Fibroblast of the aortic adventitia (primary cell): ENCODE results near the gene UNC119B. TPM values are rescaled to one million over a fixed set of nuclear protein-coding genes. Genes with fewer than 3 reads are reported as not detected.

ENCODE experiments used
- DNase-seq: peaks from one replicate; pipeline ENCODE4 v3.0.0-alpha.2; 2010; ENCODE audit warnings: low read depth
- H3K4me3 ChIP-seq: 2 replicates; pipeline ENCODE4 v1.5.1; 2011; ENCODE audit warnings: low read depth, mild to moderate bottlenecking, control low read depth, low read length, moderate library complexity
- total RNA-seq: library from RNA; depleted of rRNA; stranded (reverse); fragments of >200 nt; gene quantifications from 2 replicates; pipeline ENCODE4 v1.2.3, GENCODE V29; 2012; ENCODE audit warnings: low replicate concordance
- TF ChIP-seq, protein P1 (sequence below): IDR thresholded peaks from 2 replicates; pipeline ENCODE4 v1.5.1; 2011; ENCODE audit warnings: mild to moderate bottlenecking, low read length, control low read depth, inconsistent platforms; ENCODE audit not compliant: insufficient read depth

The UNC119B gene
- total RNA-seq, 1 donor = 19.8 TPM

DNA sequence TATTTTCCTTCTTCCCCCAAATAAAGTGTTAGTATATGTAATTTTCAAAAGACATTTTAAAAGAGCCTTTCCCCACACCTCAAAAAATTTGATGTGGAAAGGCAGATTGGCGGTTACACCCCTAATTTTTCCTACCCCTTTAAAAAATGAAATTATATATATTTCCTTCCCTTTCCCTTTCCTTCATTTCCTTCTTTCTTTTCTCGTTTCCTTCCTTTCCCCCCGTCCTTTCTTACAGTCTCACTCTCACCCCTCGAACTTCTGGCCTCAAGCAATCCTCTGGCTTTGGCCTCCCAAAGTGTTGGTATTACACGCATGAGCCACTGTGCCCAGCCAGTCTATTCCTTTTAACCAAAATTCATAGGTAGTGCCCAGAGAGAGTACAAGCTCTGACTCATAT, 4.2 kb upstream of the UNC119B start:
- TF ChIP-seq, protein P1, sequence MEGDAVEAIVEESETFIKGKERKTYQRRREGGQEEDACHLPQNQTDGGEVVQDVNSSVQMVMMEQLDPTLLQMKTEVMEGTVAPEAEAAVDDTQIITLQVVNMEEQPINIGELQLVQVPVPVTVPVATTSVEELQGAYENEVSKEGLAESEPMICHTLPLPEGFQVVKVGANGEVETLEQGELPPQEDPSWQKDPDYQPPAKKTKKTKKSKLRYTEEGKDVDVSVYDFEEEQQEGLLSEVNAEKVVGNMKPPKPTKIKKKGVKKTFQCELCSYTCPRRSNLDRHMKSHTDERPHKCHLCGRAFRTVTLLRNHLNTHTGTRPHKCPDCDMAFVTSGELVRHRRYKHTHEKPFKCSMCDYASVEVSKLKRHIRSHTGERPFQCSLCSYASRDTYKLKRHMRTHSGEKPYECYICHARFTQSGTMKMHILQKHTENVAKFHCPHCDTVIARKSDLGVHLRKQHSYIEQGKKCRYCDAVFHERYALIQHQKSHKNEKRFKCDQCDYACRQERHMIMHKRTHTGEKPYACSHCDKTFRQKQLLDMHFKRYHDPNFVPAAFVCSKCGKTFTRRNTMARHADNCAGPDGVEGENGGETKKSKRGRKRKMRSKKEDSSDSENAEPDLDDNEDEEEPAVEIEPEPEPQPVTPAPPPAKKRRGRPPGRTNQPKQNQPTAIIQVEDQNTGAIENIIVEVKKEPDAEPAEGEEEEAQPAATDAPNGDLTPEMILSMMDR = no peak
- no peak overlapping the region for H3K4me3 ChIP-seq
- no peak for DNase-seq

DNA sequence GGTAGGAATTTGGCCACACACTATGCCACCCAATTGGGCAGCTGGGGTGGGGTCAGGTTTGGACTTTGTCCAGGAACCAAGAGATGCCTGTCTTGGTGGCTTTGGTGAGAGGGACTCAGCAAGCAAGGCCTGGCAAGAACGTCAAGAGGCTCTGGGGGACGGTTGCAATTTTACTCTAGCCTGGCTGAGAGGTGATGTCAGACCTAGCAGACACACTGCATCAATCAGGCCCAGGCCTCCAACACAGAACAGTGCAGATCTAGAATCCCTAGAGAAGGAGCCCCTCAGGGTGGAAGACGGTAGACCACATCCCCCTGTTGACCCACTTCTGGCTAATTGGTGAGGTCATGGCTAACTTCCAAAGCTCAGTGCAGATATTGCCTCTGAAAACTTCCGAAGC, 1.6 kb upstream of the UNC119B start:
- TF ChIP-seq, protein P1 = no peak
- DNase-seq = no peak
- no peak overlapping the region for H3K4me3 ChIP-seq

DNA sequence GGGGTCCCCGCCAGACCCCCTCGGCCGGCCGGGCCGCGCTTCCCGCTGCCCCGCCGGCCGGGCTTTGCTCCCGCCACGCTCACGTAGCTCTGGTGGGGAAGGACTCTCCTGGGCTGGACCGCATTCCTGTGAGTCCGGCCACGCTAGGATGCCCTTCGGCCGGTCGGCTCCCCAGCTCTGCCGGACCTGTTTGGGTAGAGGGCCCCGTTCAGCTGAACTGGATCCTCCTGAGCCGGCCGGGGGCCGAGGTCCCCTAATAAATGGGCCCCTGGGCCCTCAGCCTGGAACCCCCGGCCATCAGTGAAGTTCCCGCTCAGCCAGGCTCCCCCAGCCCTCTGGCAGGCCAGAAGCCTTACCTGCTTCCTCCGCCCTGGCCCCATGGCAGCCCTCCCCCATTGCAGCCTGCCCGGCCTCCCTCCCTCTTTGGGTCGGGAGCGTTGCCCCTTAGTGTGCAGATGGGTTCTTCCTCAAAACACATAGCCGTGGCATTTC, 593 bp downstream of the UNC119B start:
- TF ChIP-seq, protein P1 = no peak
- H3K4me3 ChIP-seq = peak overlapping the region; percentile 80
- no peak for DNase-seq

DNA sequence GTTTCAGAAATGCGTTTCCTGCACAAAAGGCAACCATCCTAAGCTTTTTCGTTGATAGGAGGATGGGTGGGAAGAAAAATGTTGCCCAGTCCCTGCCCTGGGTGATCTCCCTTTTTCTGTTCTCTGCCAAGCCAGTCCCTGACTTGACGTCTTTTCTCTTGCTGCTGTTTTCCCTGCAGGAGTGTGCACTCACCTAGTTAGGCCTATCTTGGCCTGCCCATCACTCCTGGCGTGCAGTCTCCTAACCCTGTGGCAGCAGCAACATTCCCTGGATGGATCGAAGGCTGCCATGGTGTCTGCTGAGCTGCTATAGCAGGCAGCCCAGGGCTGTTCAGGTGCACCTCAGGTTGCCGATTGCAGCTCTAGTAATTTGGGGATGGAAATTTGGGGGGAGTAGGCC, 1.2 kb downstream of the UNC119B start:
- TF ChIP-seq, protein P1 = no peak
- H3K4me3 ChIP-seq = peak overlapping the region; percentile 80
- no peak for DNase-seq

DNA sequence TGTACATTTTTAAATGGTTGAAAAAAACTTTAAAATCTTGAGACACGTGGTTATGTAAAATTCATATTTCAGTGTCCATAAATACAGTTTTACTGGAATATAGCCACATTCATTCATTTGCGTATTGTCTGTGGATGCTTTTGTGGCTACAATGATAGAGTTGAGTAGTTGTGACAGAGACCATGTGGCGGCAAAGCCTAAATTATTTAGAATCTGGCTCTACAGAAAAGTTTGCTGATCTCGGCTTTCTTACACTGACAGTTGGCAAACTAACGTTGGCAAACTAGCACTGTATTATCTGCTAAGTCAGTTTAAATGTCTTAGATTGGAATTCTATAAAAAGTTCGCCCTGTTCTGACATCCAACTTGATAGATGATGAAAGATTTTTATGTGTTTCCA, 2.4 kb downstream of the UNC119B start:
- no peak for DNase-seq
- TF ChIP-seq, protein P1 = no peak
- H3K4me3 ChIP-seq = no peak overlapping the region

DNA sequence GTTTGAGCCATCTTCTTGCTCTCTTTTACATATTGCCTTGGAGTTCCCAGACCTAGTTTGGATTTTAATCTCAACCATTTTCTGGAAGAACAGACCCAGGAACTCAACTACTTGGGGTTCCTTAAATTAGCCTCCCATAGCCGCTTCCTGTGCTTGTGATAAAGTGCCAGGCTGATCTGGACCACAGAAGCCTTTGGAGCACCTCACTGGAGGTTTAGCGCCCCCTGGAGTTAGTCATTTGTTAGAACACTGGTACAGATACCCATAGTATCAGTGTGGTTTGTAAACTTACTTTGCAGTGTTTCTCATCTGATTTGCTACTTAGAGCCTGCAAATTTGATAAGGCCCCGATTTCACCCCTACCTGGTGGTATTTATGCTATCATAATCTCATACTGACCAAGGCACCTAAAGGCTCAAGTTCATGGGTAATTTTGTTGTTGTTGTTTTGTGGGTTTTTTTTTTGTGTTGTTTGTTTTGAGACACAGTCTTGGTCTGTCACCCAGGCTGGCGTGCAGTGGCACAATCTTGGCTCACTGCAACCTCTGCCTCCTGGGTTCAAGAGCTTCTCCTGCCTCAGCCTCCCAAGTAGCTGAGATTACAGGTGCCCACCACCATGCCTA, 3.7 kb downstream of the UNC119B start:
- TF ChIP-seq, protein P1 = peak; percentile 87
- DNase-seq = peak; percentile 86
- no peak overlapping the region for H3K4me3 ChIP-seq

DNA sequence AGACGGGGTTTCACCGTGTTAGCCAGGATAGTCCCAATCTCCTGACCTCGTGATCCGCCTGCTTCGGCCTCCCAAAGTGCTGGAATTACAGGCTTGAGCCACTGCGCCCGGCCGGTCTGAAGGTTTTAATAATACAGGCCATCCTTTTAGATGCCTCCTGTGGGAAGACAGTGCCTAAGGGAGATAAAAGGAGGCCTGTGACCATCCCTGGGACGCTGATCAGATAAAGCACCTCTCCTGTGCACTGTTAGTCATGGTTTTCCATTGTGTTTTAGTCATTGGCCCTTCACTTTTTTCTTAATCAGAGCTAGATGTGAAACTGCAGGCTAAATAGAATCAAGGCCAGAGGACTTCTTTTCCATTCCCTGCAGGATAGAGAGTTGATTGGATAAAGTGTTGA, 7.8 kb downstream of the UNC119B start:
- no peak overlapping the region for H3K4me3 ChIP-seq
- no peak for DNase-seq
- TF ChIP-seq, protein P1 = no peak
